Right renal cortex interstitium (tissue), 3 donors: ENCODE data around the gene MCFD2. TPM values are rescaled to one million over a fixed set of nuclear protein-coding genes. Genes with fewer than 3 reads are reported as not detected.
"Not testable (repeated sequence)": the region's sequence is repeated elsewhere in the genome, so short reads cannot be mapped to it uniquely, and the experiment has no call there.

Experiments
- DNase-seq, 3 donors: peaks; one replicate each; pipeline ENCODE4 v3.0.0-alpha.2; 2013; ENCODE audit warnings: low read depth in 3 of 3, low spot score in 2 of 3
- polyA plus RNA-seq, 3 donors: library from polyadenylated mRNA; unstranded; fragments of 120-200 nt; gene quantifications; one replicate each; pipeline ENCODE4 v1.2.1, GENCODE V29; 2013; ENCODE audit not compliant: insufficient read length in 3 of 3

Gene MCFD2
- polyA plus RNA-seq, 3 donors = 95.3 to 100 (median 97.3) TPM

DNA sequence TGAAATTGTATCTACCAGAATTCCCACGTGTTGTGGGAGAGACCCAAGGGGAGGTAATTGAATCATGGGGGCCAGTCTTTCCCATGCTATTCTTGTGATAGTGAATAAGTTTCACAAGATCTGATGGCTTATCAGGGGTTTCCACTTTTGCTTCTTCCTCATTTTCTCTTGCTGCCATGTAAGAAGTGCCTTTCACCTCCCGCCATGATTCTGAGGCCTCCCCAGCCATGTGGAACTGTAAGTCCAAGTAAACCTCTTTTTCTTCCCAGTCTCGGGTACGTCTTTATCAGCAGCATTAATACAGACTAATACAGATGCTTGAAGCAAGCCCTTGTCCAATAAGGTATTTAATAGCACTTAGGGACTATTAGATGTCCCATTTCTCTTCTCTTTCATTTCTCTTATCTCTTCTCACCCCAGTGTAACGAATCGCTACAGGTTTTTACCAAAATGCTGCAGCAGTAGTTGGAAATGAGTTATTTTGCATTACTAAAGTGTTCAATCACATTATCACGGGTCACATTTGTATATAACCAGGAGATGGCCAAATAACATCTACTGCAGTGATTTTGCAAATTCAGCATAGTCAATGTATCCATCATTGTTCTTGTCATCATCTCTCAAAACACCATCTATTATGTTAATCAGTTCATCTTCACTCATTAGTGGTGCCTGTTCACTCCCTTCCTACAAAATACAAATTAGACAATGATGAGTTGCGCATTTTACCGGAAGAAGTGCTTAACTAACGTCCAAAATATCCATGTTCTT, 10.5 kb downstream of the MCFD2 start:
- not testable (repeated sequence) for DNase-seq

- DNase-seq = not testable (repeated sequence)
Observed at GRCh38 chr2:46902980-46903379, 12.6 kb downstream of the MCFD2 start.

DNA sequence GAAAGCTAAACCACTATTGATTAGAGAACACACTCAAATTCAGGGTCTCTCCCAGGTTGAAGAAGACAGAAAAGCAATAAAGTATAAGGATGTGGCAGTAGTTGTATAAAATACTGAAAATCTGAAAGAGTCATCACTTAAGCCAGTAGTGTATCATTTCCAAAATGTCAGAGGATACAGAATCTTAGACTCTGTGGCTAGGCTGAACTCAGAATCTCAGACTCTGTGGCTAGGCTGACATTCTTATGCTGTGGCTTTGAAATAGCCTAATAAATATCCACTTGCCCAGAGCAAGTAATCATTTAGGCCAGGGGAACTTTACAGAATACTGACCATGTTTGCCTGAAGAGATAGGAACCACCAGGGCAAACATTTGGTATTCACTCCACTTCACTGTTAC, 13.1 kb downstream of the MCFD2 start:
- DNase-seq = no peak

DNA sequence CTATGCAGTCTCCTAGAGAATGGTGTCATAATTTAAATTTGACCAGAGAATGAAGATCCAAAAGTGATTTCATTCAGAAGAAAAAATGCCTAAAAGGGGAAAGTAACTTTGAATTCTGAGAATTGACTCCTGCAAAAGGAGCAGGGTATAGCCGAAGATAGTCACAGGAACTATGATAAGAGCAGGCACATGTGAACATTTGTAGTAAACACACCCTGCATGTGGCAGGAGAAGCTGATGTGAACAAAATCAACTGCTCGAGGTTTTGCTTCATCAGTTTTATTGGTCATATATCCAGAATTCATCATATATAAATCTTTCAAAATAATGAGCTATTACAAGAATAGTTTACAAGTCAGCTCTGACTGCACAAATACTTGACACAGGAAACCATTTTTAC, 14.0 kb downstream of the MCFD2 start:
- DNase-seq = no peak

- DNase-seq = no peak
Observed at GRCh38 chr2:46900381-46900780, 15.2 kb downstream of the MCFD2 start.

- DNase-seq = no peak
Observed at GRCh38 chr2:46899053-46899452, 16.6 kb downstream of the MCFD2 start.

DNA sequence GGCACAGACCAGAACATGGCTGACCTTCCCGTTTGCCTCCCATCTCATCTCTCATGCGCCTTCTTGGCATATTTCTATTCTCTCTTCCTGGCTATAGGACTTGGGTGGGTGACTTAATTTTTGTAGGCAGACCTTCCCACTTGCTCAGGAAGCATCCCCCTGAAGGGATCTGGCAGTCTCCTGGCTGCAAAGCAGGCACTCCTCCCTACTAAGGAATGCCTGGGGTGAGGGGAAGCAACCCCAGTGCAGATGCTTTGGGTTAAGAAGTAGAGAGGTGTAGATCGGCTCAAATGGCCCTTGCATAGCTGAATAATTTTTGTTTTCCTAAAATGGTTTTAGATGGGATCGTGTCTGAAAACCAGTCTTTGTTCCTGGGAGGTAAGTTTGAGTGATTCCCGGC, 17.6 kb downstream of the MCFD2 start:
- DNase-seq = no peak

GRCh38 chr2:46893269-46893939, 22.2 kb downstream of the MCFD2 start:
- no peak for DNase-seq

- DNase-seq = no peak
Observed at GRCh38 chr2:46891956-46892553, 23.6 kb downstream of the MCFD2 start.

DNA sequence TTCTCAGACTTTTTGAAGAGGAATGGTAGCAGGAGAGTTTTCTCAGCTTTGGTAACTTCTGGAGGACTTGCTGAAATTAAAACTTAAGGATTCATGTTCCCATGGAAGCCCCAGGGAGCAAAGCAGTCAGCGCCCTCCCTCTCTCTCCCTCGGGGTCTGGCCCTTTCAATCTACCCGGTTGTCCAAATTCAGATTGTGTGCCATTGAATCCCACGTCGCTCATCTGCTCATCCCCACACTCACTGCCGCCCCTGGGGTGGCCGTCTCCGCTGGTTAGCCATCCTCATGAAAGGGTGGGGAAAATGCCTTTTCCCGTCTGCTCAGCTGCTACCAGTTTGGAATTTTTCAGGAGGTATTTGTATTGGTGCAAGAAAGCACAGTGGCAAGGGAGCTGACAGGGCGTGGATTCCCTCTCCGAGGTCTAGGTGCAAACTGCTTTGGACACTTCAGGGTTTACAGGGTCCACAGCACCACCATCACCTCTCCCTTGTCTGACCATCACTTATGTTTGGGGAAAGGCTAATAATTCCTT, 27.1 kb downstream of the MCFD2 start:
- no peak for DNase-seq

GRCh38 chr2:46887028-46887885, 28.3 kb downstream of the MCFD2 start:
- DNase-seq = no peak

DNA sequence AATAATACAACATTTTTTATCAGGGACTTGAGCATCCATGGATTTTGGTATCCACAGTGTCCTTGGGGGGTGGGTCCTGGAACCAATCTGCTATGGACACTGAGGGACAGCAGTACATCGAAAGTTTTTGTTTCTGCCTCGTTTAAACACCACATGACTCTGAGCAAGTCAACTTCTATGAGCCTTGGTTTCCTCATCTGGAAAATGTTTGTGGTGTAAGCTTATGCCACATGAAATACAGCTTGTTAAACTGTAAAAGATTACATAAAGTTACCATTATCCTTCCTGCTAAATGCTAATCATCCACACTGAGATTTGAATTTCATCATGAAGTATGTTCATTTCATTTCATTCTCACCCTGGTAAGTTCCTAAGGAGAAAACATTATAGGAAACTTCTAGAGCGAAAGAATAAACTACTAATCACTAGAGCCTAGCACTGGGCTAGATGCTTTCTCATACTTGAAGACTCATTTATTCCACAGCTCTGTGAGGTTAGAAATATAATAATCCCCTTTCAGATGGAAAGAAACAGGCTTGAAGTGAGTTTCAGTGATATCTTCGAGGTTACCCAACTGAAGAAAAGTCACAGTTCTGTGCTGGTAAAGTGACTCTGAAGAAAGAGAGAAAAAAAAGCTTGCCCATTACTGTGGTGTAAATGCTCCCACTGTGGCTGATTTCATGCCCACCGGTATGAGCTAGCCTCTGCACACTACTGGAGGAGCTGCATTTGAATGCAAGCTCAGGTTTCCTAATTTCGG, 29.2 kb downstream of the MCFD2 start:
- no peak for DNase-seq

DNA sequence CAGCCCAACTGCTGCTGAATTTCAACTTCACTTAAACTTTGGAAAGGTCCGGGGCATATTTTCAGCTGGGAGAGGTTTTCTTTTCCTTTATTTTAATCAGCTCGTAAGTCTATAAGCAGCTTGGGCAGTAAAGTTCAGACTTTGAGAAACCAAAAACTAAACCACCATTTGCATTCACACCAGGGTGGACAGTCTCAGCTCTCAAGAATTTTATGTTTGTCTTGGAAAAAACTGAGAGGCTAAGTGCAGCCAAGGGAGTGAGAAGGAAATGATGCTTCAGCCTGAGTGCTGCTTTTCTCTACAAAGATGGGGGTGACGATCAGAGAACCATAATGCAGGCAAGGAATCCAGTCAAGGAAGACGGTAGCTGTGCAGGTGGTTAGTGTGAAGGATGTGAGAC, 30.2 kb downstream of the MCFD2 start:
- no peak for DNase-seq

DNA sequence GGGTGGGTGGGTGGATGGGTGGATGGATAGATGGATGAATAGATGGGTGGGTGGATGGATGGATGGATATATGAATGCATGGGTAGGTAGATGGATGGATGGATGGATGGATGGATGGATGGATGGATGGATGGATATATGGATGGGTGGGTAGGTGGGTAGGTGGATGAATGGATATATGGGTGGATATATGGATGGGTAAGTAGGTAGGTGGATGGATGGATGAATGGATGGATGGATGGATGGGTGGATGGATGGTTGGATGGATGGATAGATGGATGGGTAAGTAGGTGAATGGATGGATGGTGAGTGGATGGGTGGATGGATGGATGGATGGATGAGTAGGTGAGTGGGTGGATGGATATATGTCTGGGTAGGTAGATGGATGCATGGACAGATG, 36.1 kb downstream of the MCFD2 start:
- no peak for DNase-seq

GRCh38 chr2:46878886-46879285, 36.7 kb downstream of the MCFD2 start:
- no peak for DNase-seq

GRCh38 chr2:46878240-46878877, 37.2 kb downstream of the MCFD2 start:
- DNase-seq = no peak

- DNase-seq = no peak
Observed at GRCh38 chr2:46877619-46878113, 37.9 kb downstream of the MCFD2 start.

DNA sequence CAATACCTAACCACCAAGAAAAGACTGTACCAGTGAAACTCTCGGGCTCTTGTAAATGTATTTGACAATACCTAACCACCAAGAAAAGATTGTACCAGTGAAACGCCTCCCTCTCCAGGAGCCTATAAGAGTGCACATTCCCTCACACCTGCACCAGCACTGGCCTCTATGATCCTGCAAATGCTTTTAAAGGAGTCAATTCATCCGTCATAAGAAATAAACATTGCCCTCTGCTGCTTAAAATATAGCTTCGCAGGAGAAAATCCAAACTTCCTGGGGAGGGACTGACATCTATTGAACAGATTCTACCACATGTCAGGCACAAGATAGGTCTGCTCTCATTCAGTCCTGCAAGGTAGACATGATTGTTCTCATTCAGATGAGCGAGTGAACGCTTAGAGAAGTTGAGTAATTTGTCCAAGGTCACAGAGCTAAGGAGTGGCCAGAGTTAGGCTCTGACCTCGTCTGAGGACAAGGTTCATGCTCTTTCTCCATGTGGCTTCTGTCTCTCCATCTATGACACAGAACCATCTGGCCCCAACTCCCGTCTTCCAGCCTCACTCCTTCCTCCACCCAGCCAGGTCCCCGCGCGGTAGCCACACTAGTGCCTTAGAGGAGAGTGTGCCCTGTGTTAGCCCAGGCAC, 38.7 kb downstream of the MCFD2 start:
- DNase-seq = no peak
